Measurements from ENCODE around the gene CHST1.

CHST1 gene, protein sequence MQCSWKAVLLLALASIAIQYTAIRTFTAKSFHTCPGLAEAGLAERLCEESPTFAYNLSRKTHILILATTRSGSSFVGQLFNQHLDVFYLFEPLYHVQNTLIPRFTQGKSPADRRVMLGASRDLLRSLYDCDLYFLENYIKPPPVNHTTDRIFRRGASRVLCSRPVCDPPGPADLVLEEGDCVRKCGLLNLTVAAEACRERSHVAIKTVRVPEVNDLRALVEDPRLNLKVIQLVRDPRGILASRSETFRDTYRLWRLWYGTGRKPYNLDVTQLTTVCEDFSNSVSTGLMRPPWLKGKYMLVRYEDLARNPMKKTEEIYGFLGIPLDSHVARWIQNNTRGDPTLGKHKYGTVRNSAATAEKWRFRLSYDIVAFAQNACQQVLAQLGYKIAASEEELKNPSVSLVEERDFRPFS

GRCh38 chr11:45665206-45665932 is at the start of gene CHST1:
Gene CHST1 (minus strand): TSS chr11:45665622. CDS start chr11:45650923, 14,699 bp downstream.
- no peak for DNase-seq (ENCODE audit: low read depth, low spot score)

DNA sequence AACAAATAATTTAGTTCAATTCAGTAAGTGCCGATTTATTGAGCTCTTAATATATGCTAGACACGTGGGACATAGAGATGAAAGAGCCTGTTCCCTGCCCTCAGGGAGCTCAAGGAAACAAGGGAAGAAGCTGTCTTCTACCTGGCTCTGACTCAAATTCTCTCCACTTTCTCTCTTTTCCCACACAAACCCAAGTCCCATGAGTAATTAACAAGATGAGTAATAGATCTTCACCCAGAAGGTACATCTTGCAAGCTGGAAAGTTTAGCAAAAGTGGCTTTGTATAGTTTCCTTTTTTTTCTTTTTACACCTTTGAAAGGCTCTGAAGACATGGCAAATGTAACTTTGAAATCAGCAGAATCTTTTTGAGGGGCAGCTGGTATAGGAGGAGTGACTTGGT is 48.2 kb upstream of the CHST1 start:
- DNase-seq (ENCODE audit: low read depth, low spot score), result no peak

DNA sequence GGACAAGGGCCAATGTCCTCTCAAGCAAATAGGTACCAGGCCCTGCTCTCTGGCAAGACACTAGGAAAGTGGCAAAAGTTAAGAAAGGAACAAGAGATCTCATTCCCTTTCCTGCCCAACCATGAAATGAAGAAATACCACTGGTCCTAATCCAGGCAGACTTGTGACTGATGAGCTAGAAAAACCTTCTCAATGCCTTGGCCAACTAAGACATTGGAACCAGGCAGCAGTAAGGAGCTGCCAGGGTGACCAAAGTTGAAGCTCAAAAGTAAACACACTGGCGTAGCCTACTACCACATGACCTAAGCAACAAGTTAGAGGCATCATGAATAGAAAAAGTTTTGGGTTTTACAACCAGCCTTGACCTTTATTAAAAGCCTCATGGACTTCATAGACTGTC is 45.1 kb upstream of the CHST1 start:
- no peak for DNase-seq (ENCODE audit: low read depth, low spot score)

DNA sequence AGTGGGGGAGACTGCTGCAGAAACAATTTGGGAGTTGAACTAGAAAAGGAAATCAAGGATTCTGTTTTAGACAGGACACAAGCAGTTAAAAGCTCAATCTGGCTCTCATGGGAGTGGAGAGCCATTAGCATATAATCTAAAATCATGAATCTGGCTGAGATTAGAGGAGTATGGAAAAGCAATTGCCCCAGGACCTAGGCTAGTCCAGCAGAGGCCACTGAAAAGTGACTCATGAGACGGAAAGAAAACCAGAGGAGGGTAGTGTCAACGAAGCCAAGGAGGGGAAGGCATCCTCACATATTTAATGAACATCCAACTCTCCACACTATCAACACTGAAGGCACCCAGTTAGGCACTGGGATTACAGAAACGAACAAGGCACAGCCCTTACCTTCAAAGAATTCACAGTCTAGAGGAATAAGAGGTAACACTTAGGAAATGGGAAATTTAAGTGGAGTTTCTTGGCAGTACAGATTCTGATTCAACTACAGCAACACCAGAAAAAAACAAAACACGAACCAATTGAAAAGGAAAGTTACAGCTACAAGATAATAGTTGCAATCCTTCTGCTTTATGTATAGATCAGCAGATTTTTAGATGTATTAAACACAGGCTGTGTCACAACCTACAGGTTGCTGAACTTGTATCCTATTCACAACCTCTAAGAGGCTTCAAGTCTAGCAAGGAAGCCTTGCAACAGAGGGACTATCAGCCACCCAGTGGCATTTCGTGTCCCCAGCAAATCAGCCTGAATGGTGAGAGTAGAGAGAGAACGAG is 43.7 kb upstream of the CHST1 start:
- DNase-seq (ENCODE audit: low read depth, low spot score), result no peak

- no peak for DNase-seq (ENCODE audit: low read depth, low spot score)
Measured at GRCh38 chr11:45704635-45705034, 39.2 kb upstream of the CHST1 start.

GRCh38 chr11:45704133-45704532 is 38.7 kb upstream of the CHST1 start:
- no peak for DNase-seq (ENCODE audit: low read depth, low spot score)

DNA sequence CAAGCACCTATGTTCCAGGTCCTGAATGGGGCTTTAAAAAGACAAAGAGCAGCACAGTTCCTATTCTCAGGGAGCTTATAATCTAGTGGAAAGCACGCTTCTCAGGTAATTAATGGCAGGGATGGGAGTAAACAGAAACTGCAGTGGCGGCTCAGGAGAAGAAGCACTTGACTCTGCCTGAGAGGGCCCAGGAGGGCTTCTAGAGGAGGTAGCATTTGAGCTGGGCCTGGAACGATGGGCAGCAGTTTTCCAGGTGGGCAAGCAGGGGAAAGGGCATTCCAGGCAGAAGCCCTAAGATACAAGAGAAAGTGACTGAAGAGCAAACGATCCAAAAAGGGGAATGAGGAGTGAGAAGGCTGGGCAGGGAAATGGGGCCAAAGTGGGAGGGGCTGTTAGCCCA is 37.1 kb upstream of the CHST1 start:
- DNase-seq (ENCODE audit: low read depth, low spot score), result no peak

DNA sequence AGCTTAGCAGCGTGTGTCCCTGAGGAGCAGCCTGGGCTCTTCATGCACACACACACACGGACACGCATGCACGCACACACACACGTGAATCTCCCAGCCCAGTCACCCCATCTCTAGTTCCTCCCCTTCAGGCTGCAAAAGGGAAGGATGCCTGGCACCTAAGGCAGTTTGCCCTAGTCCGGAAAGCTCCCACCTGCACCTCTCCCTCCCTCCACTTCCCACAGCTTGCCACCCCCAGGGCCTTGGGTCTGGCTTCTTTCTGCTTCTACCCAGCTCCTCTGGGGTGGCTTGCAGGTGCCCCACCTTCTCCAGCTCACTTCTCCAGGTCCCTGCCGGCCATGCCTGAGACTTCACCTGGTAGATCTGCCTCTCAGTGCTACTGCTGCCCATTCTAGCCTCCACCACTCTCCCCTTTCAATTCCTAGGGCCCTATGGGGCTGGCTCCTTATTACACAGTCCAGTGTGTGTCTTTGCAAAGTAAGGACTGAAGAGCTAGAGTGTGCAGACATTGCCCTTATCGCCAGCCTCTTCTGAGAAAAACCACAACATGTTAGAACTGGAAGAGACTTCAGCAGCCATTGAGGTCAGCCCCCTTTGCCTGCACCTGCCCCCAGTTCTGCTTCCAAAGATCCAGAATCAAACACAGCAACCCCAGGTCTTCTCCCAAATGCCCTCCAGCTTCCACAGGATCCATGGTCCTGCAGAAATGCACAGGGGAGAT is 33.5 kb upstream of the CHST1 start:
- no peak for DNase-seq (ENCODE audit: low read depth, low spot score)

GRCh38 chr11:45692808-45693453 is 27.5 kb upstream of the CHST1 start:
- DNase-seq (ENCODE audit: low read depth, low spot score), result no peak

DNA sequence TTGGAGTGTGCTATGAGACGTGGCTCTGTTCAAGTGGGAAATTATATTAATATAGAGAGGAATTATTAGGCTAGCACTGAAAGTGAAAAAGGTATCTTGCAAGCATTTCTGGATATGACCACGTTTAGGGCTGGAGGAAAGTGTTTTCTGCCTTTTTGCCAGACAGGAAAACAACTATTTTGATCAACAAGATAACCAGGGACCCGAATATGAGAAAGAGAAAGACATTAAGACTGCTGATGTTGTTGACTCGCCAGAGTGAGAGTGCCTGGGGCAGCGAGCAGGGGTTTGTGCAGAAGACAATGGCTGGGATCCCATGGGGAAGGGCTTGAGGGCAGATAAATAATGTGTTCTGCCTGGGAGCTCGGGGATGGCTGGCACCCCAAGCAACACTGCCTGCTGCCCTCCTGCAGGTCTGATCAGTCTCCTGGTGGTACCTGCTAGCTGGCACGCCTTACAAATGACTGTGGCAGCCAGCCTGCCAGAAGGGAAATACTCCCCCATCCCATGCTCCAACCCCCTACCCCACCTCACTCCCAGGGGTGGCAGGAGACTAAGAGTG is 23.1 kb upstream of the CHST1 start:
- peak; percentile 62 for DNase-seq (ENCODE audit: low read depth, low spot score)

- DNase-seq (ENCODE audit: low read depth, low spot score), result no peak
Measured at GRCh38 chr11:45687836-45688235, 22.4 kb upstream of the CHST1 start.

DNA sequence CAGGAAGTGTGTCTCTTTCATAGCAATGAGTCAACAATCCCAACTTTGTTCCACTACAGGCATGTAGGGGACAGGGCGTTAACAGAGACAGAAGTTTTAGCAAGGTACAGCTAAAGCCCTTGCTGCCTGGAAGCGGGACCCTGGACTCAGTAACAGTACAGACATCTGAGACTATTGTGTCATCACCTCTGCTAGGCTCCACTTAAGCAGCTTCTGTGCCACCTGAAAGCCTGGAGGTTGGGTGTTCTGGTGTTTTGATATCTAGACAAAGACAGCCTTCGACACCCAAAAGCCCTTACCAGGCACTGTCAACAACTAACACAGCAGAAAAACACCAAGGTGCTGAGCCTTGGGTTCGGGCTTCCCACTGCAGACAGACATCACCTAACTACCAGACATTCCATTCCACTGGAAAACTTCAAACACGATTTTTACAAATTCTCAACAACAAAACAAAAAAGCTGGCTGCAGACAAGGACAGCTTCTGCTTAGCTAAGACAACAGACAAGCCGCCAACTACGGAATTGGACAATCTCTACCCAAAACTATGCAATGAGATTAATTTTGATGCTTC is 20.6 kb upstream of the CHST1 start:
- DNase-seq (ENCODE audit: low read depth, low spot score), result no peak

DNA sequence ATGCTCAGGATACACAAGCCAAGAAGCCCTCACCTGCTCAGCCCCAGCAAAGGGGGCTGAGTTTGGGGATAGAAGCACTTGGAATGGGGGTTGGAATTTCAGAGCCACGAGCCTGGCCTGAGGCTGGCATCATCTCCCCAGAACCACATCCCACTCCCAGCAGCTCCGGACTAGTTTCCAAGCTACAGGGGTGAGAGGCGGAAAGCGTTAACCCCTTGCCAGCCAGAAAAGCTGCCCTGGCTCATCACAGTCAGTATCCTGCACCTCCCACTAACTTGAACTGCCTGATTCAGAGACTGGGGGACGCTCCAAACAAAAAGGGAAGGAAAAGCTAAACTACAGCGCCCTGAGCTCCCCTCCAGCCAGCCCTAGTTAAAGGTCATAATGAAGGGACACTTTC is 19.0 kb upstream of the CHST1 start:
- no peak for DNase-seq (ENCODE audit: low read depth, low spot score)

DNA sequence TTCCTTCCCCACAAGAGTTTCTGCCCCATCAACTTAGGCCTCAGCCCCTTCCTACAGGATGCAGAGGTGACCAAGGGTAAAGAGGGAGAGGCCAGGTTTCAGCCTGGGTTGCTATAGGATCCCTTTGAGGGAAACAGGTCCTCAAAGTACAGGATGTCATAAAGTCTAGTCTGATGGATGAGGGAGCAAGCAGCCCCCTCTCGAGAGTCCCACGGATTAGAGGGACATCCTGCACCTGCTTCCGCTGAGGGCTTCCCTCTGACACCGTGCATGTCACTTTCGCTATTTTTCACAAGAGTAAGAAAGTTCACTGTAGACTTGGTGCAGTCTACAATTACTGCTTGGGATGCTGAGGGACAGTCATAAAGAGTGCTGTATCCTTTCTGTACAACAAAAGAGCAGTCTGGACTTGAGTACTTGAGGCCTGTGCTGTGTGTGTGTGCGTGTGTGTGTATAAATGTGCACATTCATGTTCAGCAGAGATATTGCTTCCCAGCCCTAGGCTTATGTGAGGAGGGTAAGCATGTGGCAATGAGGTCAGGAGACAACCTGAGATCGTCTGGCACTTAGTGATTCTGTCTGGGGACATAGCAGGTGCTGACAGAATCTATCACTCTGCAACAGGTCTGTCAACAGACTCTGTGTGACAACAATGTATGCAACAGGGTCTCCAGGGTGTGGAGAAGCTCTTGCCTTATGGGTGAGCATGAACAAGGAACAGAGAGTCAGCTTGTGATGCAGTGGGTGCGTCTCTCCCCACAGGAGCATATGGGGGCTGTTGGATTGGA is 18.0 kb upstream of the CHST1 start:
- no peak for DNase-seq (ENCODE audit: low read depth, low spot score)

DNA sequence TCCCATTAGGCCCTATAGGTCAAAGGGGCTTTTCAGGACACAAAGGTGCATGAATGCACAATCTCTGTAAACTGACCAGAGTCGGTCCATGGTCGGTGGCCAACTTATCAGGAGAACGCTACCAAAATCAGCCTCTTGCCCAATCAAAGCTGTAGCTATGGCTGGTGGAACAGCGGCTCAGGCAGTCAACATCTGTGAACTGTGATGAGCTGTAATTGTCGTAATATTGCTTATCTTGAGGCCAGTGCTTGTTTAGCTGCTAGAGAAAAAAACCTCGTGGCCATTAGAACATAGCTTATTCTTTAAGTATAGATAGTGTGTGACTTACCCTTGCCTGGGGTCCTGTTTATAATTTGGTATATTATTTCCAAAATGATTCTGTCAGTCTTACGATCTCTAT is 14.4 kb upstream of the CHST1 start:
- no peak for DNase-seq (ENCODE audit: low read depth, low spot score)

DNA sequence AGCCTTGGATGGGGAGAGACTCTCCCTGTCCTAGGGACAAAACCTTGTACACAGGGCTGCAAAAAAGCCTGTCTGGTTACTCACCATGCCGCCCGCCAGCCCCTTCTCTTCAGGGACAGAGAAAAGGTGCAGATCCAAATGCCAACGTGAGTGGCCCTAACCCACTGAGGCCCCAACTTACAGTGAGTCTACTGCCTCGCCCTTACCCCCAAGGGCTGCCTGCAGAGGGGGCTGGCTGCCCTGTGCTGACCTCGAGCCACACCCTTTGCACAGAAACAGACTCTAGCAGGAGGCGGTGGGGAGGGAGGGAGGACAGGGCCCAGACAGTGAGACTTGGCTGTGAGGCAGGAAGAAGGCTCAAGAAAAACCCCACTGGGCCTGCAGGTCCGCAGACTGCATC is 13.6 kb upstream of the CHST1 start:
- no peak for DNase-seq (ENCODE audit: low read depth, low spot score)

- no peak for DNase-seq (ENCODE audit: low read depth, low spot score)
Measured at GRCh38 chr11:45677770-45678512, 12.5 kb upstream of the CHST1 start.

DNA sequence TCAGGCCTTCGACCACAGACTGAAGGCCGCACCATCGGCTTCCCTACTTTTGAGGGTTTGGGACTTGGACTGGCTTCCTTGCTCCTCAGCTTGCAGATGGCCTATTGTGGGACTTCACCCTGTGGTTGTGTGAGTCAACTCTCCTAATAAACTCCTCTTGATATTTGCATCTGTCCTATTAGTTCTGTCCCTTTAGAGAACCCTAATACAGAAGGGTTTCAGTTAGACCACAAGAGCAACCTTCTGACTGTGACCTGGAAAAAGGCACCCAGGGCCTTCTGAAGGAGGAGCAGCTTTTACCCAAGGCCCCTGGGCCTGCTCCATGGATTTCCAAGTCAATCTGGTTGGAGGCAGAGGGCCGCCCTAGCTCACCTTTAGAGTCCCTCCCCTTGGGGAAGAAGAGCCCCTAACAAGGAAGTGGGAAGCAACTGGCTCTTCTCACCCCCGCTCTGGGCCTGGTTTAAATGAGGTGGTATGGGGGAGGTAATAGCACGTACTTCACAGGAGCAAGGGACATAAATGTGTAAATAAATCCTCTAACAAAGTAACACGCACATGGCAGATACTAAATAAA is 11.2 kb upstream of the CHST1 start:
- DNase-seq (ENCODE audit: low read depth, low spot score), result no peak

- DNase-seq (ENCODE audit: low read depth, low spot score), result no peak
Measured at GRCh38 chr11:45675646-45676045, 10.2 kb upstream of the CHST1 start.
